HepG2 (cell line): ENCODE data around the gene PFKP. TPM values are rescaled to one million over a fixed set of nuclear protein-coding genes. Genes with fewer than 3 reads are reported as not detected.

ENCODE experiments used
- CBX2 ChIP-seq, 2 experiments: fragments of 200-600 bp in 1 of 2; sonication (generic); formaldehyde crosslinking in 1 of 2; IDR thresholded peaks; 2 replicates each; pipeline versions ENCODE4 v1.7.0 to v1.8.1; 2018 to 2022; ENCODE audit warnings: low read depth in 2 of 2, low read length in 1 of 2, mild to moderate bottlenecking in 1 of 2, missing genetic modification reagents in 1 of 2
- CEBPB ChIP-seq: IDR thresholded peaks from 2 replicates; pipeline ENCODE4 v1.6.1; 2011; ENCODE audit warnings: low read depth, low read length, improper control_type of control experiment, borderline replicate concordance
- CREB3 ChIP-seq: sonication (generic); formaldehyde crosslinking; IDR thresholded peaks from 2 replicates; pipeline ENCODE4 v1.5.0; 2020; ENCODE audit warnings: missing genetic modification reagents
- FOXK1 ChIP-seq: sonication (generic); formaldehyde crosslinking; IDR thresholded peaks from 2 replicates; pipeline ENCODE4 v1.4.0; 2020; ENCODE audit warnings: low read depth, missing genetic modification reagents, borderline replicate concordance
- HIC2 ChIP-seq: sonication (generic); formaldehyde crosslinking; IDR thresholded peaks from 2 replicates; pipeline ENCODE4 v1.9.0; 2022; ENCODE audit warnings: low read depth, missing genetic modification reagents
- KLF12 ChIP-seq: sonication (generic); formaldehyde crosslinking; IDR thresholded peaks from 2 replicates; pipeline ENCODE4 v1.4.0; 2020; ENCODE audit warnings: missing genetic modification reagents, borderline replicate concordance
- KLF15 ChIP-seq: sonication (generic); formaldehyde crosslinking; IDR thresholded peaks from 2 replicates; pipeline ENCODE4 v1.8.1; 2023; ENCODE audit warnings: borderline replicate concordance, mild to moderate bottlenecking, inconsistent platforms, missing genetic modification reagents, mixed read lengths
- NFKB2 ChIP-seq: sonication (generic); formaldehyde crosslinking; IDR thresholded peaks from 2 replicates; pipeline ENCODE4 v1.4.0; 2020; ENCODE audit warnings: missing genetic modification reagents, borderline replicate concordance
- PAF1 ChIP-seq: IDR thresholded peaks from 2 replicates; pipeline ENCODE4 v1.6.1; 2016; ENCODE audit warnings: missing genetic modification reagents, missing compliant biosample characterization
- PHF8 ChIP-seq: sonication (generic); formaldehyde crosslinking; IDR thresholded peaks from 2 replicates; pipeline ENCODE4 v1.5.0; 2020; ENCODE audit warnings: missing genetic modification reagents
- RFX3 ChIP-seq: IDR thresholded peaks from 2 replicates; pipeline ENCODE4 v1.6.1; 2016; ENCODE audit warnings: missing biosample characterization, missing genetic modification reagents
- SETDB1 ChIP-seq: sonication (generic); formaldehyde crosslinking; IDR thresholded peaks from 2 replicates; pipeline ENCODE4 v1.5.1; 2020; ENCODE audit warnings: missing genetic modification reagents, mild to moderate bottlenecking, borderline replicate concordance
- TAF15 ChIP-seq: fragments of 200-400 bp; formaldehyde crosslinking; IDR thresholded peaks from one replicate; pipeline ENCODE4 v1.6.1; 2018; ENCODE audit warnings: mild to moderate bottlenecking, low read depth, low read length; ENCODE audit not compliant: poor library complexity, severe bottlenecking
- TCF12 ChIP-seq, 2 experiments: fragments of 450-650 bp in 1 of 2; sonication (generic) in 1 of 2; formaldehyde crosslinking in 1 of 2; IDR thresholded peaks; 2 replicates each; pipeline versions ENCODE4 v1.6.1 to v1.8.0; 2017 to 2022; ENCODE audit warnings: antibody characterized with exemption in 1 of 2, mild to moderate bottlenecking in 1 of 2, missing genetic modification reagents in 1 of 2, moderate library complexity in 1 of 2
- ZBTB20 ChIP-seq: sonication (generic); formaldehyde crosslinking; IDR thresholded peaks from 2 replicates; pipeline ENCODE4 v1.8.1; 2023; ENCODE audit warnings: missing genetic modification reagents, low read depth, mild to moderate bottlenecking, borderline replicate concordance
- ZBTB7B ChIP-seq: sonication (generic); formaldehyde crosslinking; IDR thresholded peaks from 2 replicates; pipeline ENCODE4 v1.4.0; 2020; ENCODE audit warnings: missing genetic modification reagents
- ZEB1 ChIP-seq: IDR thresholded peaks from 2 replicates; pipeline ENCODE4 v1.6.1; 2012; ENCODE audit warnings: mild to moderate bottlenecking, low read depth, inconsistent platforms; ENCODE audit not compliant: insufficient replicate concordance
- ZFP36 ChIP-seq: fragments of 150-350 bp; IDR thresholded peaks from 2 replicates; pipeline ENCODE4 v1.6.1; 2018; ENCODE audit warnings: borderline replicate concordance, low read length, low read depth; ENCODE audit not compliant: partially characterized antibody
- ZNF143 ChIP-seq: sonication (generic); formaldehyde crosslinking; IDR thresholded peaks from 2 replicates; pipeline ENCODE4 v1.4.0; 2020; ENCODE audit warnings: missing genetic modification reagents
- ZNF251 ChIP-seq: sonication (generic); formaldehyde crosslinking; IDR thresholded peaks from 2 replicates; pipeline ENCODE4 v1.9.0; 2021; ENCODE audit warnings: mild to moderate bottlenecking, missing genetic modification reagents
- ZNF33A ChIP-seq: sonication (generic); formaldehyde crosslinking; IDR thresholded peaks from 2 replicates; pipeline ENCODE4 v1.5.1; 2020; ENCODE audit warnings: missing genetic modification reagents, mild to moderate bottlenecking, moderate library complexity, borderline replicate concordance
- ZNF446 ChIP-seq: sonication (generic); formaldehyde crosslinking; IDR thresholded peaks from 2 replicates; pipeline ENCODE4 v1.5.0; 2020; ENCODE audit warnings: mild to moderate bottlenecking, missing genetic modification reagents
- ZNF749 ChIP-seq: sonication (generic); formaldehyde crosslinking; IDR thresholded peaks from 2 replicates; pipeline ENCODE4 v1.8.0; 2022; ENCODE audit warnings: mild to moderate bottlenecking, missing genetic modification reagents, moderate library complexity, borderline replicate concordance
- polyA plus RNA-seq, 8 experiments: library from polyadenylated mRNA; depleted of rRNA in 3 of 8; stranded (reverse) in 7 of 8; unstranded in 1 of 8; fragments of >200 nt; fragmentation: Illumina TruSeq in 4 of 8; extraction: Trizol in 4 of 8; gene quantifications; 2 replicates each; pipeline versions ENCODE4 v1.2.1 to v1.2.3, GENCODE V29; 2011 to 2016; ENCODE audit warnings: low read depth in 4 of 8, missing spikeins in 1 of 8, mixed read lengths in 1 of 8; ENCODE audit not compliant: insufficient read depth in 1 of 8
- total RNA-seq, 5 experiments: library from RNA; depleted of rRNA; stranded (reverse); fragments of >200 nt; fragmentation: Illumina TruSeq; extraction: Trizol; gene quantifications; 2 replicates each; pipeline ENCODE4 v1.2.3, GENCODE V29; 2016; ENCODE audit warnings: low read depth in 1 of 5
- TF ChIP-seq, protein P1 (sequence below): sonication (generic); formaldehyde crosslinking; IDR thresholded peaks from 2 replicates; pipeline ENCODE4 v1.4.0; 2020; ENCODE audit warnings: missing genetic modification reagents

The PFKP gene
- total and polyA plus RNA-seq, 2 of the 13 experiments (the other 11 are each of a cell fraction or from before 2014, with no cell fraction given) = 0.80 to 2.4 TPM

DNA sequence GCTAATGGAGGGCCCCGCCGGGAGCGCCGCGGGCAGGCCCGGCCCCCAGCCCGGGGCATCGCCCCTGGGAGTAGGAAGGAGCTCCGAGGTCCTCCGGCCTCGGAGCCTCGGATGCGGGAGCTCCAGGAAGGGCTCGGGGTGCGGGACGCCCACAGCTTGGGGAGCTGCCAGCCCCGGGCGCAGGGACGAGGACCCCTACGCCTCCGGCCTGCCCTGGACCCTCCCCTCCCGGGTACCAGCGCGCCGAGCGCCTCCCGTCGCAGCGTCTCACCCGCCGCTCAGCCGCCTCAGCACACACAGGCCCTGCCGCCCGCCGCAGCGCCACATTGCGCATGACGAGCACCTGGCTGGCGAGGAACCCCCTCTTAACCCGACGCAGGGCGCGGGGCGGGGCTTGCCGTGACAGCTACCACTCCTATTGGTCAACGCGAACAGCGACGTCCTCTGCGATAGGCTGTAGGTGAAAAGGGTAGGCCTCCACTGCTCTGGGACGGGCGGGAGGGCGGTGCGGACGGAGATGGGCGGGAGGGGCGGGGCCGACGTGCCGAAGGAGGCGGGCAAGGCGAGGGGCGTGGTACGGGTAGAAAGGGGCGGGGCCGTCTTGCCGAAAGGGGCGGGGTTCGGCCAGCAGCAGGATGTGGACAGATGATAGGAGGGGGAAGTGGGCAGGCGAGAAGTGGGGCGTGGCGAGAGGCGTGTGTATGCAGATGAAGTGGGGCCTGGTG is 105.3 kb downstream of the PFKP start, which contains the start of gene PITRM1 (continued):
- peak; percentile 86; the same call in 1 of the 2 replicates for TF ChIP-seq NFKB2
- TF ChIP-seq ZNF749 = peak; percentile 74; the same call in 1 of the 2 replicates
- TF ChIP-seq KLF15 (CRISPR knock-in tag) = peak; percentile 66; the same call in 1 of the 2 replicates
- peak; percentile 48; the same call in 1 of the 2 replicates for TF ChIP-seq FOXK1
- no peak for TF ChIP-seq SETDB1 (CRISPR knock-in tag)
- no peak for TF ChIP-seq CBX2 (IDR thresholded peaks at IDR 0.05; ENCODE audit: low read depth, low read length)
- no peak for TF ChIP-seq CBX2 (CRISPR knock-in tag; IDR thresholded peaks at IDR 0.05; ENCODE audit: low read depth)
- TF ChIP-seq ZBTB20 (CRISPR knock-in tag) = no peak
- TF ChIP-seq ZNF251 (CRISPR knock-in tag) = no peak
- TF ChIP-seq ZNF33A (CRISPR knock-in tag) = no peak
- TF ChIP-seq TCF12 (IDR thresholded peaks at IDR 0.05) = no peak
- TF ChIP-seq TCF12 (CRISPR knock-in tag; IDR thresholded peaks at IDR 0.05) = no peak
- TF ChIP-seq, protein P1, sequence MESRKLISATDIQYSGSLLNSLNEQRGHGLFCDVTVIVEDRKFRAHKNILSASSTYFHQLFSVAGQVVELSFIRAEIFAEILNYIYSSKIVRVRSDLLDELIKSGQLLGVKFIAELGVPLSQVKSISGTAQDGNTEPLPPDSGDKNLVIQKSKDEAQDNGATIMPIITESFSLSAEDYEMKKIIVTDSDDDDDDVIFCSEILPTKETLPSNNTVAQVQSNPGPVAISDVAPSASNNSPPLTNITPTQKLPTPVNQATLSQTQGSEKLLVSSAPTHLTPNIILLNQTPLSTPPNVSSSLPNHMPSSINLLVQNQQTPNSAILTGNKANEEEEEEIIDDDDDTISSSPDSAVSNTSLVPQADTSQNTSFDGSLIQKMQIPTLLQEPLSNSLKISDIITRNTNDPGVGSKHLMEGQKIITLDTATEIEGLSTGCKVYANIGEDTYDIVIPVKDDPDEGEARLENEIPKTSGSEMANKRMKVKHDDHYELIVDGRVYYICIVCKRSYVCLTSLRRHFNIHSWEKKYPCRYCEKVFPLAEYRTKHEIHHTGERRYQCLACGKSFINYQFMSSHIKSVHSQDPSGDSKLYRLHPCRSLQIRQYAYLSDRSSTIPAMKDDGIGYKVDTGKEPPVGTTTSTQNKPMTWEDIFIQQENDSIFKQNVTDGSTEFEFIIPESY (CRISPR knock-in tag) = 0 out of 2 replicates have a peak, but pooled peaks have one; percentile 37
- no peak for TF ChIP-seq ZNF446 (CRISPR knock-in tag)
- no peak for TF ChIP-seq ZFP36
- 0 out of 2 replicates have a peak, but pooled peaks have one; percentile 36 for TF ChIP-seq KLF12 (CRISPR knock-in tag)
- TF ChIP-seq PHF8 (CRISPR knock-in tag) = peak; percentile 88
- TF ChIP-seq CREB3 (CRISPR knock-in tag) = 0 out of 2 replicates have a peak, but pooled peaks have one; percentile 63
- no peak for TF ChIP-seq TAF15
- TF ChIP-seq PAF1 (CRISPR knock-in tag) = no peak
- TF ChIP-seq CEBPB = no peak
- TF ChIP-seq ZNF143 = 0 out of 2 replicates have a peak, but pooled peaks have one; percentile 16
- no peak; the same call in 1 of the 2 replicates for TF ChIP-seq ZBTB7B (CRISPR knock-in tag)
- no peak for TF ChIP-seq ZEB1
- TF ChIP-seq RFX3 = no peak
- TF ChIP-seq HIC2 (CRISPR knock-in tag) = no peak
